ENCODE measurements around the gene KLHL30.
"Not testable (repeated sequence)": the region's sequence is repeated elsewhere in the genome, so short reads cannot be mapped to it uniquely, and the experiment has no call there.

KLHL30 gene

DNA sequence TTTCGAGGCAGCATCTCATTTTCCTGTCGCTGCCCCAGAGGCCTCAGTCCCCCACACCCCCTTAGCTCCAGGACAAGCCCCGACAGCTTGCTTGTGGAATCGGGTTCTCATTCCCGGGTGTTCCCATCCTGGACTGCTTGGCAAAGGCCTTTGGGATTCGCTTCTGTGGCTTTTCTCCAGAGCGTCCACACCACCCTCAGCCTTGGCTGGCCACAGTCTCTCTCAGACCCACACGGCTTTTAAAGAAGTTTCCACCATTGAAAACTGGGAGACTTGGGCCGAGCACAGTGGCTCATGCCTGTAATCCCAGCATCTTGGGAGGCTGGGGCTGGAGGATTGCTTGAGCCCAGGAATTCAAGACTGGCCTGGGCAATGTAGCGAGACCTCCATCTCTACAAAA lies 35.6 kb upstream of the KLHL30 start:
- DNase-seq (ENCODE audit: low read depth), result no peak

DNA sequence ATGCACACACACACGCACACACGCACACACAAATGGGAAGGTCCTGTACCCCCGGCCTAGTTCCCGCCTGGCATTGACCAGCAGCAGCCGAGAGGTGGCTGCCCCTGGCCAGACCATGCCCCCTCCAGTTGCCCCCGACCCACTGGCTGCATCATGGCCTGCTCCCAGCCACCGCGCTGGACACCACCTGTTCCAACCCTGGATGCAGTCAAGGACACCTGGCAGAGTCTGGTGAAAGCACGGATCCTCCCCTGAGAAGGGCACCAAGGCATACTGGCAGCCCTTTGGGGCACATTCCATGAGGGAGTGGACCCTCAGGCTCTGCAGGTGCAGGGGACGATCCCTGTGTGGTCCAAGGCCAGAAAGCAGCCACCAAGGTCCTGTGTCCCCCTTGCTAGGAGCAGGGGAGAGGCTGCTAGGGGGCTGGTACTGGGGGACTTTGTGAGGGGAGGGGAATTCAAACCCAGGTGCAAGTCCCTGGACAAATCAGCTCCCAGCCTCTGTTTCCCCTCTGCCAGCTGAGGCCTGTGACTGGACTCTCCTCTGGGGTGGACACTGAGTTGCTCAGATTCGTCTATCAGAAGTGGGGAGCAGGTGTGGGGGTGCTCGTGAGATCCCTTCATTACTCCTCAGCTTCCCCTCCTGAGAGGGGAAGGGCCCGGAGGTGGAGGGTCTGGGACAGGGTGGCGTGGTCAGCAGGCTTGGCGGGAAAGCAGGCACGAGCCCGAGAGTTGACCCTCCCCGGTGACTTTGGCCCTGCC lies 34.8 kb upstream of the KLHL30 start:
- no peak for DNase-seq (ENCODE audit: low read depth)

DNA sequence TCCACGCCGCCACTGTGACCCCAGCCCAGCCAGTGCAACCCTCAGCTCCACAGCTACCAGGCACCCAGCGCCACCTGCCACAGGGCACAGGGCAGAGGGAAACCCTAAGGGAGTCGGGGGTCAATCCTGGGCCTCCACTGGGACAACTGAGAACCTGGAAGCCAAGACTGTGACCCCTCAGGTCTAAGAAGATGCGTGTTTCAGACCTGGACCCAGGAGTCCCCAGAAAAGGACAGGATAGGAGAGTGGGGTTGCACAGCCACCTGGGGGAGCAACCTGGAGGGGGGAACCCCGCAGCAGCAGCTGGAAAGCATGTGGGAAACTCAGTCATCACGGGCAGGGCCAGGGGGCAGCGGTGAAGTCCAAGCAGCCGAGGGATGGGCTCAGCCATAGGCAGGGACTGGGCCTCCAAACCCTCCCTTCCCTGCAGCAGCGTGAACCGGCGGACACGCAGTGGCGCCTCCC lies 34.2 kb upstream of the KLHL30 start:
- DNase-seq (ENCODE audit: low read depth), result no peak

DNA sequence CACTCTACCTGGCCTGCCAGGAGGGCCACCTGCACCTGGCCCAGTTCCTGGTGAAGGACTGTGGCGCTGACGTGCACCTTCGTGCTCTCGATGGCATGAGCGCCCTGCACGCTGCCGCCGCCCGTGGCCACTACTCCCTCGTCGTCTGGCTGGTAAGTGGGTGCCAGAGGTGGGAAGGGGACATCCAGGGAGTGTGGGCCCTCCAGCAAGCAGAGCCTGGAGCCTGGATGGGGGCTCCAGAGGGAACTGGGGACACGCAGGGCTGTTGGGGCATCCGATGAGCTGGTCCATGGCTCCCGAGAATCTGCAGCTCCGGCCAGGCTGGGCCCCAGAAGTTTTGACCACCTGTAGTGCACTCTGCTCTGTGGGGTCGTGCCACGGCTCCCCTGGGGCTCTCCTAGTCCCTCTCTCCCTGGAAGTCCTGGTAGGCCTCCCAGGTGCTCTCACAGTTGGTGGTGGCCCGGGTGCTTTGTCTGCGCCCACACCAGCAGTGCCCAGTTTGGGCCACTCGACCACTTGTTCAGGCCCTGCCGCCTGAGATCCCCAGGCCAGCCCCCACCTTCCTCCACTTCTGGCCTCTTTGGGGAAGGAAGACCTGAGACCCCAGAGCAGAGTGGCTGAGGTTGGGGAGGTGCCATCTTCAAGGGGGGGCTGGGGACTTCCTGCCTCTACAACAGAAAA lies 33.6 kb upstream of the KLHL30 start:
- DNase-seq (ENCODE audit: low read depth), result no peak

DNA sequence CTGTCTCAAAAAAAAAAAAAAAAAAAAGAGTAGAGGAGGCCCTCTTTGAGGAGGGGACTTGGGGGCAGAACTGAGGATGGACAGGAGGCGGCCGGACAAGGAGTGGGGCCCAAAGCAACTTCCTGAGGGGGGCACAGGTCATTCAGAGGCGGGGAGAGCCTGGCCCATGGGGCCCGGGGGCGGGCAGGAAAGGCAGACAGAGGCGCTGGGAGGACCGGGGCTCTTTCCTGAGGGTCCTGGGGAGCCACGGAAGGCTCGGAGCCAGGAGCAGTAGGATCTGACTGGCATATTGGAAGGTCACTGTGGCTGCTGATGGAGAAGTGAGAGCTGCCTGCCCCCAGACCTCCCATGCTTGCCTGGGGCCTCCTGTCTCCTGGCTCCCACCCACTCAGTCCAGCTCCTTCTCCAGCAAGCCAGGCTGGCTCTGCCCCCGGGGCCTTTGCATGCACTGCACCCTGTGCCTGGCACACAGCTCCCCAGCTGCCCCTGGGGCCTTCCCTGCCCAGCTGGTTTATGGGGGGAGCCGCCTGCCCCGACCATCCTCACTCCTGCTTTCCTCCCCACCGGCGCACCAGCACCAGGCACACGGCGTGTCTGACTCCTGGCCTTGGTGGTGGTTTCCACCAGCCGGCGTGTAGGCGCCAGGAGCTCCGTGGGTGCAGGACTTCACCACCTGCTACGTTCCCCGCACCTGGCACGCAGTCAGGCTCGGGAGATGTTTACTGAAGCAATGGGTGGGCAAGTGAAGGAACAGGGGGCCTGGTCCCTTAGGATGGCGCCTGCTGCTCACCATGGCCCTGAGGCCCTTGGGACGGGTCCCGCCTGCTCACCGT lies 32.7 kb upstream of the KLHL30 start:
- no peak for DNase-seq (ENCODE audit: low read depth)

DNA sequence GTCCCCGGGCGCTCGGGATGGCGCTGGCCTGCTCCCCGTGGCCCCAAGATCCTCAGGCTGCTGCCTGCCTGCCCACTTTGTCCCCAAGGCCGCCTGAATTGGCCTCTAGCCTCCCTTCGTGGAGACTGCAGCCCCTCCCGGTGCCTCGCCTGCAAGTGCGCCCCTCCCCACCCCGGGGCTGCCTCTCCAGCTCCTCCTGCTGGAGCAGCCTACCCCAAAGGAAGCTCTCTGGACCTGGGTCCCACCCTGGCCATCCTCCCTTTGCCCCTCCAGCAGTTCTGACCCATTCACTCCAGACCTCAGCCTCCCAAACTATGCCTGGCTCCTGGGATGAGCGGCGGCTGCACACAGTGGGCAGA lies 32.1 kb upstream of the KLHL30 start:
- DNase-seq (ENCODE audit: low read depth), result no peak

DNA sequence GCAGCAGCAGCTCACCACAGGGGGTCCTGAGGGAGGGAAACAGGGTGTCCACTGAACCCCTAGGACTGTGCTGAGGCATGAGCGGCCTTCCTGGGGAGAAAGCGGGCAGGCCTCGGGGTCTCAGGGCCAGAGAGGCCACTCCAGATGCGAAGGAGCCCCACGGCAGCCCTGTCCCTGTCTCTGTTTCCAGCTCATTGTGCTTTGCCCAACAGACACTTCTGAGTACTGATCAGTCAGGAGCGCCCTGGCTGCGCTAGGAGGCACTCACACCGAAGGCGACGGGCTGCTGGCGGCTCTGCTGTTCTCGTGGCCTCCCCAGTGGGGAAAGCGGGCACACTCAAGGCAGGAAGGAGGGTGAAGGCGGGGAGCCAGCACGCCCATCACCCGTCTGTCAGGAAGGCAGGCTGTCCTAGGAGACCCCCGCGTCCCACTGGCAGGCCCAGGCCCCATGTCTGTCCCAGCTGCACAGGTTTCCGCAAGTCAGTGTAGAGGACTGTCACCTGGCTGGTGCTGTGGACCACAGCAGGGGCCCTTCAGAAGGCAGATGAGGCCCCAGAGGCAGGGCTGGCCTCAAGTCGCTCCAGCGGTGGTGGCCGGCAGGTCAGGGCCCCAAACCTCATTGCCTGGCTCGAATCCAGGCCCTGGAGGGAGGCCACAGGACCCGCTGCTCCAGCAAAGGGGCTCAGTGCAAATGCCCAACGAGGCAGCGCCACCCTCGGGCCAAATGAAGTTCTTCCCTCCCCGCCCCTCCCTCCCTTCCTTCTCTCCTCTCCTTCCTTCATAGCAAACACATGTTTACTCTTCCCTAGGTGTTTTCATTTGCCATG lies 31.6 kb upstream of the KLHL30 start:
- DNase-seq (ENCODE audit: low read depth), result no peak

DNA sequence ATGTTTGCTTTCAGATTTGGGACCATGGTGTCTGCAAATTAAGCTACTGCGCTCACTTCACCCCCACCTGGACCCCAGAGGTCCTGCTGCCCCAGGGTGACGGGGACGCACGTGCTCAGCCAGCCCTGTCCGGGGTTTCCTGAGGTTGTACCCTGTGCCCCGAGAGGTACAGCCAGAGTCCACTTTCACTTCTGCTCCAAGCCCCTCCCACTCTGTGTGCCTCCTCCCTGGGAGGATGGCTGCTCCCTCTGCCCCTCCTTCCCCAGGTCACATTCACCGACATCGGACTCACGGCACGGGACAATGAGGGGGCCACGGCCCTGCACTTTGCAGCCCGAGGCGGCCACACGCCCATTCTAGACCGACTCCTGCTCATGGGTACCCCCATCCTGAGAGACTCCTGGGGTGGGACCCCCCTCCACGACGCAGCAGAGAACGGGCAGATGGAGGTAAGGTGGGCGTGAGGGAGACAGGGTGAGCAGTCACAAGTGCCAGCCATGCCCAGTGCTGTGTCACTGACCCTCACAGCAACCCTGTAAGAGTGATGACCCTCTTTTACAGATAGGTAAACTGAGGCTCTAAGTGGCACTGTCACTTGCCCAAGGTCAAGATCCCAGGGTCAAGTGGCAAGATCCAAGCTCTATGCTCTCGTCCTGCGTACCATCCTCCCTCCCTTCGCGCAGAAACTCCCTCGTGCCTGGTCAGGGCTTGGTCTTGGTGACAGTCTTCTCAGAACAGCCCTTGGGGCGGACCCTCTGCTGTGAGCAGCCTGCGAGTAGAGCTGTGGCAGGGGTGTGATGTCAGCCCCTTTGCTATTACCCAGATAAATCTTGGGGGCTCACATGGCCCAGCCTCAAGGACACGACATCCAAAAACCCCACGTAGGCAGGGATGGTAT lies 30.7 kb upstream of the KLHL30 start:
- DNase-seq (ENCODE audit: low read depth), result no peak

DNA sequence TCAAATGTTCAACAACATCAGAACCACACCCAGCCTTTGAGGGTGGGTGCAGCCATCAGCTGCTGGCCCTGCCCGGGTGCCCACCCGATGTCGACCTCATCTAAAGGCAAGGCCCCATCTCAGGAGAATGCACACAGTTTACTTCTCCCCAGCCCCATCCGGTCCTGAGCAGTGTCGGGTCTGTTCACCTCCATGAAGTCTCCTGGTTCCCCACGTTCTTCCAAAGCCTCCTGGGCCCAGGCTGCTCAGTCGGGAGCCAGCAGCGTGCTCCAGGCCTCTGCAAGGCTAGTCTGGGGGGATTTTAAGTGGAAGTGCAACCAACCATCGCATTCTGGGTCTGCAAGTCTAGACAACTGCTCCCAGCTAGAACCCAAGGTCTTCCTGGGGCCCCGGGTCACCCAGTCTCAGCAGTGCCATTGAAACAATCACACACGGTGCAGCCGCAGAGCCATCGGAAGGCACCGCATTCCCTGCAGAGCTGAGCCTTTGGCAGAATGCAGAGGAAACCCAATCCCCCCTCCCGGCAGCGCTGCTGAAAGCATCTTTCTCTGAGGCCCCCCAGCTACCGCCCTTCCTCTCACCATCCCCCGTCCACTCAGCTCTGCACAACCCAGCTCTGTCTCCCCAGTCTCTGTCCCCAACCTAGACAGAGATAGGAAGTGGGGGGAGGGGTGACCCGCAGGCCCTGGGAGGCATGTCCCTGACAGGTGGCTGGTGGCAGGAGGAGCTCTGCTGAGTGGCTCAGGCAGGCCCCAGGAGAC lies 29.9 kb upstream of the KLHL30 start:
- DNase-seq (ENCODE audit: low read depth), result no peak

DNA sequence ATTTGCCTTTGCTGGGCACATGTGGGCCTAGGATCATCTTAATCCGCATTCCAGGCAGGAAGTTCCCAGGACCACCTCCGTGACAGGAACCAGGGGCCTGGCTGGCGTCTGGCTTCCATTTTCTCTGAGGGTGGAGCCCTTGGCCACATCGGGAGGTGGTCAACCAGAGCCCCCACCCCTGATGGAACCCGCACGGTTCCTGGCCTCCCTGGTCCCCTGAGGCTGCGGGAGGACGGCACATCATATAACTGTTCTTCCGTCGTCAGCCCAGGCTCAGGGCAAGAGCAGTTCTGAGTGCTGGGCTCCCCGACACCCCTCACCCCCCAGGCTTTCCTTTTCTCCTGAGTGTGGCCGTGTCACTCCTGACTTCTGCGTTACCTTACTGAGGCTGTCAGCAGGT lies 24.9 kb upstream of the KLHL30 start:
- DNase-seq (ENCODE audit: low read depth), result no peak

DNA sequence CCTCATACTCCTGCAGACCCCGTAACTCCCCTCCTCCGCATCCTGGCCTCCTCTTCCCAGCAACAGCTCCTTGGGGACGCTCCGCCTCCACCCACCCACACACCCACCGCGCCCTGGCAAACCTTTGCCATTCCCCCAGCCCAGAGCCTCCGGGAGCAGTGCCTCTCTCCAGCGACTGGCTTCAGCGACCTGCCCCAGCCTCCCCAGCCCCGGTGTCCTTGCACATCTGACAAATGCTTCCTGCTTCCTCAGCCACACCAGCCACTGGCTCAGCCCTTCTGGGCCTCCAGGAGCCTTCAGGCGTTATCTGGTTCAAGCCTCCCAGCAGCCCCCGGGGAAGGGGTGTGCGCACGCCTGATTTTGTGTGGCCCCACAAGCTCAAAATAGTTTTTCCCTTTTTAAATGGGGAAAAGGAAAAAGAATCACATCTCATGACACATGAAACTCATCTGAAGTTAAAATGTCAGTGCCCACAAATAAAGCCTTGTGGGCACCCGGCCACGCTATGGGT lies 24.1 kb upstream of the KLHL30 start:
- no peak for DNase-seq (ENCODE audit: low read depth)

DNA sequence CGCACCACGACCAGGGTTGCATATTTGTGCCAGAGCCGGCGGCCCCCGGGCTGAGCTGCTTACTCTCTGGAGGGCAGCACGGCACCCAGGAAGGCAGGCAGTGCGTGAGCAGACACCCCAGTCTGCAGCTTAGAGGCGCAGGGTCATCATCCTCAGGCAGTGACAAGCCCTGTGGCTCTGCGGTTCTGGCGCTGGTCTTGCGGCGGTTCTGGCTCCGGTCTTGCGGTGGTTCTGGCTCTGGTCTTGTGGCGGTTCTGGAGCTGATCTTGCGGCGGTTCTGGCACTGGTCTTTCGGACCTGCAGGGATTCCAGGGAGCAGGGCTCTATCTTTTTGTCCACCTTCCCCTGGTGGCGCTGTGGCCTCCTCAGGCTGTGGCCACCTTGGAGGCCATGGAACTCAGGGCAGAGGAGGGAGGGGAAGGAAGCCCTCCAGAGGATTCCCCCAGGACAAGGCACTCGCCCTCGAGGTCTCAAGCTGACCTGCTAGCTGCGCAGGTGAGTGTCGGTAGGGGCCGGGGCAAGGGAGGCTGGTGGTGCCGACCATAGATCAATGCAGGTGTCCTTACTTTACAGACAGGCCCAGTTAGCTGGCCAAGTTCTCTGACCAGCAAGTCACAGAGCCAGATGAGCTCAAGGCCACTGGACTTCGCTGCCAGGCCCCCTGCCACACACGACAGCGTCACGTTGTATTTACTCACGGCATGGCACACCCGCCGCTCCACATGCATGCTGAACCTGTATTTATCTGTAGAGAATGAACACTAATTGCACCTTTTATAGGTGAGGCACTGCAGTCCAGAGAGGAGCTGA lies 23.4 kb upstream of the KLHL30 start:
- no peak for DNase-seq (ENCODE audit: low read depth)

DNA sequence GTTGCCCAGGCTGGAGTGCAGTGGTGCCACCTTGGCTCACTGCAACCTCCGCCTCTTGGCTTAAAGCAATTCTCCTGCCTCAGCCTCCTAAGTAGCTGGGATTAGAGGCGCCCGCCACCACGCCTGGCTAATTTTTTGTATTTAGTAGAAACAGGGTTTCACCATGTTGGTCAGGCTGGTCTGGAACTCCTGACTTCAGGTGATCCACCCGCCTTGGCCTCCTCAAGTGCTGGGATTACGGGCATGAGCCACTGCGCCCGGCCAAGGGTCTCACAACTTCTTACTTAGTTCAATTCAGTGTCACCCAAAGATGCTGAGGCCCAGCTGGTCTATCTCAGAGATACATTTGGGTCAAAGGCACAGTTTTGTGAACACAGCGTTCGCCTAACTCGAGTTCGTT lies 22.8 kb upstream of the KLHL30 start:
- DNase-seq (ENCODE audit: low read depth), result not testable (repeated sequence)

DNA sequence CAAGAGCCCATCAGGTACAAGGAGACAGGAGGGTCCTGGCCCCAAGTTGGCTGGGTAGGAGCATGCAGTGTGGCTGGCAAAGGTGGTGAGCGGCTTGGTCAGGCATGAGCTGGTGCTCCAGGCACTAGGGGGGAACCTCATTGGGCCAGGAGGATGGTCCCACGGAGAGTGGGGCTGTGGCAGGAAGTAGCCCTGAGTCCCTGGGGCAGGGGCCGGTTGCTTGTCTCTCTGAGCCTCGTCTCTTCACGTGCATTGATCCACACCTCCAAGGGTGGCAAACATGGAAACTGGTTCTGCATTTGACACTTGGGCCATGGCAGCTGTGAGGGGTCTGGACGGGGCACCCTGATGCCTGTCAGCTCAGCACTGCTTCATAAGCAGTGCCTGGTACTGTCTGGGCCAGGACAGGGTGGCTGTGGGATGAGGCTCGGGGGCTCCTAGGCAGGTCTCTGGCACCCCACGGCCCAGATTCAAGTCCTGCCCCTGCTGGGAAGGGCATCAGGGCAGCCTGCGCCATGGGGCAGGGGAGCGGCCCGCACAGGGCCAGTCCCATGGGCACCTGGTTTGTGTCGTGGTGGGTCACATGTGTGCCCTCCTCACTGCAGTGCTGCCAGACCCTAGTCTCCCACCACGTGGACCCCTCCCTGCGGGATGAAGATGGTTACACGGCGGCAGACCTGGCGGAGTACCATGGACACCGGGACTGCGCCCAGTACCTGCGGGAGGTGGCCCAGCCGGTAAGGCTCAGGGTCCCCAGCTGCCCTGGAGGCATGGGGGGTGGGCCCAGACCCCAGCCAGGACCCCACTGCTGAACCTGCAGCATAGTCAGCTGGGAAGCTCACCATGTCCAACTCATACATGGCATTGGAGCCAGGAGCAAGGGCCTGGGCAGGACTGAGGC lies 21.9 kb upstream of the KLHL30 start:
- no peak for DNase-seq (ENCODE audit: low read depth)

DNA sequence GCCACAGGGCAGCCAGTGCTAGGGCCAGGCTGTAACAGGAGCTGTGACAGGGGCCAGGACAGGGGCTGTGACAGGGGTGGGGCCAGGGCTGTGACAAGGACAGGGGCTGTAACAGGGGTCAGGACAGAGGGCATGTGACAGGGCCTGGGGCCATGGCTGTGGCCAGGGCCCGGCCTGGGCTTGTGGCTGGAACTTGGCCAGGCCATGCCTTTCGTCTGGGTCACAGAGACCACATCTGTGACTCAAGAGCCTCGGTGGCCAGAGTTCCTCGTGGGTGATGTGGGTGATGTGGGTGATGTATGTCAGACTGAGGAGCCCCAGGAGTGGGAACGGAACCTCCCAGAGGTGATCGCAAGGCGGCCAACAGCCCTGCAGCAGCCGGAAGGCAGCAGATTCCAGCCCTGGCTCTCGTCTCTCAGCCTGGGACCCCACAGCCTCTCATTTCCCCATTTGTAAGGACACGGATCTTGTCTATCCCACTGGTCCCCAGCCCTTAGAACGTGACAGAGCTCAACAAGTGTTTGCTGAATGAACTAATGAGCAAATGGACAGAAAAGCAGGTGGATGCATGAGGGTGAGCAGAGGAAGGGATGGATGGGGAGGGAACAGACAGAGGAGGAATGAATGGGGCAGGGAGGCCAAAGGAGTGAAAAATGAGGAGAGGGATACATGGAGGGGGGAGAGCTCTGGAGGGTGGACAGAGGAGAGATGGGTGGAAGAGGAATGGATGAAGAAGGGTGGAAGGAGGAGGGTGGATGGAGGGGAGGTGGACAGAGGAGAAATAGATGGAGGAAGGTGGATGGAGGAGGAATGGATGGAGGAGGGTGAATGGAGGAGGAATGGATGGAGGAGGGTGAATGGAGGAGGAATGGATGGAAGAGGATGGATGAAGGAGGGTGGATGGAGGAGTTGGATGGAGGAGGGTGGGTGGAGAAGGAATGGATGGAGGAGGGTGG lies 21.0 kb upstream of the KLHL30 start:
- DNase-seq (ENCODE audit: low read depth), result no peak

DNA sequence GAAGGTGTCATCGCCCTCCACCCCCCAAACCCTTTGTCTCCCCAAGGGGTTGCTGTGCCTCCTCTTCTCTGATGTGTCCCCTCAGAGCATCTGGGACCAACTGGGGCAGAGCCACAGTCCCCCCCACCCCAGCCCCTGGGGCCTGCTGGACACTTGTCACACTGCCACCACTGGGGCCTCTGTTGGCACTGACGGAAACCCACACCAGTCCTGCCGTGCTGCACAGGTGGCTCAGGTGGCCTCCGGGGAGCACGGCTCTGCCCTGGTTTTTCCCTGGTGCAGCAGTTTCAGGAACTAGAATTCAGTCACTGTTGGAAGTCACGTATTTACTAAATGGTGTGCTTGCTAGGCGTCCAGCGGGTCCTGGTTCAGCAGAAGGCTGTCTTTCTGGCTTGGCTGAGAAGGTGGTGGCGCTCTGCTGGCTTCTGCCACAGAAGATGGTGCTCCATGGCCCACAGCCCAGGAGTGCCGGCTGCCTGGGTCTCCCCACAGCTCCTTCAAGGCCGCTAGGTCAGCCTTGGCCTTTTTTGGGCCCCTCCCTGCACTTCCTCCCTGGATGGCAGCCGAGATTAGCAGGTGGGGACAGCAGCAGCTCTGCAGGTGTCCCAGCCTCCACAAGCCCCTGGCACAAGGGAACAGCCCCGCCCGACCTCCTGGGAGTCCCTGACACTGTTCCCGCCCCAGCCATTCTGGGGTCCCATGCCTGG lies 18.6 kb upstream of the KLHL30 start:
- no peak for DNase-seq (ENCODE audit: low read depth)

Measured in iris pigment epithelial cell (primary cell).